WTC11 (cell line): ENCODE measurements around the gene BICDL1. TPM values are rescaled to one million over a fixed set of nuclear protein-coding genes. Genes with fewer than 3 reads are reported as not detected.
A peak's percentile ranks its signal among the peaks of the same experiment; 100 is the strongest.

Experiments used
- AR ChIP-seq: fragments of 250-450 bp; sonication (Bioruptor Pico); IDR thresholded peaks from 2 replicates; pipeline ENCODE4 v1.9.0; 2021; ENCODE audit warnings: mild to moderate bottlenecking
- ATF1 ChIP-seq: sonication (generic); formaldehyde crosslinking; IDR thresholded peaks from 2 replicates; pipeline ENCODE4 v1.8.1; 2023; ENCODE audit warnings: mild to moderate bottlenecking, moderate library complexity, missing genetic modification reagents
- ATF3 ChIP-seq: sonication (generic); formaldehyde crosslinking; conservative IDR thresholded peaks from 2 replicates; pipeline ENCODE4 v1.8.1; 2022; ENCODE audit warnings: mild to moderate bottlenecking, missing genetic modification reagents
- FOXP1 ChIP-seq: sonication (generic); formaldehyde crosslinking; IDR thresholded peaks from 2 replicates; pipeline ENCODE4 v1.8.0; 2022; ENCODE audit warnings: missing genetic modification reagents, mild to moderate bottlenecking, moderate library complexity, borderline replicate concordance
- GRHL2 ChIP-seq: fragments of 250-450 bp; sonication (Bioruptor Pico); IDR thresholded peaks from 2 replicates; pipeline ENCODE4 v1.8.0; 2022; ENCODE audit warnings: mild to moderate bottlenecking, moderate library complexity; ENCODE audit not compliant: insufficient replicate concordance, severe bottlenecking
- IRF1 ChIP-seq: sonication (generic); formaldehyde crosslinking; IDR thresholded peaks from 2 replicates; pipeline ENCODE4 v1.8.0; 2023; ENCODE audit warnings: missing genetic modification reagents
- NFE2L1 ChIP-seq: sonication (generic); formaldehyde crosslinking; IDR thresholded peaks from 2 replicates; pipeline ENCODE4 v1.8.1; 2023; ENCODE audit warnings: missing genetic modification reagents
- OVOL2 ChIP-seq: fragments of 250-450 bp; sonication (Bioruptor Pico); IDR thresholded peaks from 2 replicates; pipeline ENCODE4 v1.9.0; 2021; ENCODE audit warnings: mild to moderate bottlenecking, borderline replicate concordance
- PRDM15 ChIP-seq: sonication (generic); formaldehyde crosslinking; IDR thresholded peaks from 2 replicates; pipeline ENCODE4 v1.8.0; 2022; ENCODE audit warnings: missing genetic modification reagents
- PRRX2 ChIP-seq: fragments of 250-450 bp; sonication (Bioruptor Pico); IDR thresholded peaks from 2 replicates; pipeline ENCODE4 v1.8.0; 2021; ENCODE audit warnings: mild to moderate bottlenecking
- RORB ChIP-seq: fragments of 250-450 bp; sonication (Bioruptor Pico); IDR thresholded peaks from 2 replicates; pipeline ENCODE4 v1.9.0; 2021; ENCODE audit warnings: mild to moderate bottlenecking
- SP1 ChIP-seq: sonication (generic); formaldehyde crosslinking; conservative IDR thresholded peaks from 2 replicates; pipeline ENCODE4 v1.8.1; 2022; ENCODE audit warnings: missing genetic modification reagents
- TEAD1 ChIP-seq: sonication (generic); formaldehyde crosslinking; IDR thresholded peaks from 2 replicates; pipeline ENCODE4 v1.8.0; 2022; ENCODE audit warnings: mild to moderate bottlenecking, missing genetic modification reagents
- TEAD4 ChIP-seq: sonication (generic); formaldehyde crosslinking; IDR thresholded peaks from 2 replicates; pipeline ENCODE4 v1.8.0; 2022; ENCODE audit warnings: mild to moderate bottlenecking, missing genetic modification reagents
- ZNF263 ChIP-seq: sonication (generic); formaldehyde crosslinking; IDR thresholded peaks from 2 replicates; pipeline ENCODE4 v1.8.1; 2022; ENCODE audit warnings: low read depth, mild to moderate bottlenecking, moderate library complexity, missing genetic modification reagents
- total RNA-seq: library from RNA; stranded (reverse); gene quantifications from 3 replicates; pipeline ENCODE4 v1.2.3, GENCODE V29; 2021
- TF ChIP-seq, protein P1 (sequence below): fragments of 250-450 bp; sonication (Bioruptor Pico); IDR thresholded peaks from 2 replicates; pipeline ENCODE4 v1.9.0; 2021; ENCODE audit warnings: mild to moderate bottlenecking, borderline replicate concordance
- TF ChIP-seq, protein P2 (sequence below): sonication (generic); formaldehyde crosslinking; IDR thresholded peaks from 2 replicates; pipeline ENCODE4 v1.8.0; 2022; ENCODE audit warnings: mild to moderate bottlenecking, missing genetic modification reagents
- TF ChIP-seq, protein P3 (sequence below): sonication (generic); formaldehyde crosslinking; IDR thresholded peaks from 2 replicates; pipeline ENCODE4 v1.8.1; 2022; ENCODE audit warnings: low read depth, mild to moderate bottlenecking, moderate library complexity, missing genetic modification reagents, borderline replicate concordance
- TF ChIP-seq, protein P4 (sequence below): sonication (generic); formaldehyde crosslinking; IDR thresholded peaks from 2 replicates; pipeline ENCODE4 v1.8.1; 2023; ENCODE audit warnings: mild to moderate bottlenecking, missing genetic modification reagents
- TF ChIP-seq, protein P5 (sequence below): sonication (generic); formaldehyde crosslinking; IDR thresholded peaks from 2 replicates; pipeline ENCODE4 v1.8.0; 2022; ENCODE audit warnings: mild to moderate bottlenecking, missing genetic modification reagents

Gene BICDL1
- total RNA-seq, 1 experiment from 2014 or later: 23.1 TPM

DNA sequence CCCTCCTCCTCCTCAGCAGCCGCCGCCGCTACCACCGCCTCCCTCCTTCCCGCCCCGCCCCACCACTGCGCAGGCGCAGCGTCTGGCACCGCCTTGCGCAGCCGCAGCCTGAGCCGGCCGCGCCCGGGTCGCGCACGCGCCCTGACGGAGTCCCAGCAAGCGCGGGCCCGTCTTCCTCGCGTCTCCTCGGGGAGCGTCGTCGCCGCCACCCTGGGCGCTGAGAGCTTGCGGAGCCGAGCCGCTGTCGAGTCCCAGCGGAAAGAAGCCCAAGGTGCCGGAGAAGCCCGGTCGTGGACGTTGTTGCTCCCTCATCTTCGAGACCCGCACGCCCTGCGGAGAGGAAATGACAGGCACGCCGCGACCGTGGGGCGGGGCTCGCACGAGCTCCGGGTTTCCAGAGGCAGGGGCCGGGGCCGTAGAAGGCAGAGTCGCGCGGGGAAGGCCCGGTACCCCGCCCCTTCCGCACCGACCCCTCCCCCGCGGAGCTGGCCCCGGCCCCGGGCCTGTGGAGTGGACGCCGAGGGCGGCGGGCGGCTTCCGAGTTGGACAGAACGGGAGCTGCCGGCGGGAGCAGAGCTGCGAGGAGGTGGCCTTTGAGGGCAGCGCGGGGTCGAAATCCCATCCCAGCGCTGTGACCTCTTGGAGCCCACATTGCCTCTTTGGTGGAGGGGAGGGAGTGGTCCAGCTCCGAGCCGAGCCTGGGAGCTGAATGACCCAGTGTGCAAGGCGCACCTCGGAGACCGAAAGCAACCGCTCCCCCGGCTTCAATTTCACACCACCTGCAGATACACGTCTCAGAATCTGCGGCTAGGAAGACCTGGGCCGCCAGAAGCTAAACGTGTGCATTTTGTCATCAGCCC lies 128.0 kb downstream of the BICDL1 start (continued):
- TF ChIP-seq AR (CRISPR knock-in tag) (no peak), OVOL2 (CRISPR knock-in tag) (no peak), PRRX2 (CRISPR knock-in tag) (no peak), RORB (no peak), ATF1 (CRISPR knock-in tag) (no peak), TEAD1 (CRISPR knock-in tag) (peak; percentile 89), GRHL2 (no peak), IRF1 (CRISPR knock-in tag) (no peak), NFE2L1 (peak; percentile 88), ZNF263 (CRISPR knock-in tag) (no peak), FOXP1 (CRISPR knock-in tag) (peak; percentile 95), SP1 (no peak; the same call in none of the 2 replicates), ATF3 (no peak), TEAD4 (CRISPR knock-in tag) (no peak), PRDM15 (CRISPR knock-in tag) (no peak)
- TF ChIP-seq, protein P1, sequence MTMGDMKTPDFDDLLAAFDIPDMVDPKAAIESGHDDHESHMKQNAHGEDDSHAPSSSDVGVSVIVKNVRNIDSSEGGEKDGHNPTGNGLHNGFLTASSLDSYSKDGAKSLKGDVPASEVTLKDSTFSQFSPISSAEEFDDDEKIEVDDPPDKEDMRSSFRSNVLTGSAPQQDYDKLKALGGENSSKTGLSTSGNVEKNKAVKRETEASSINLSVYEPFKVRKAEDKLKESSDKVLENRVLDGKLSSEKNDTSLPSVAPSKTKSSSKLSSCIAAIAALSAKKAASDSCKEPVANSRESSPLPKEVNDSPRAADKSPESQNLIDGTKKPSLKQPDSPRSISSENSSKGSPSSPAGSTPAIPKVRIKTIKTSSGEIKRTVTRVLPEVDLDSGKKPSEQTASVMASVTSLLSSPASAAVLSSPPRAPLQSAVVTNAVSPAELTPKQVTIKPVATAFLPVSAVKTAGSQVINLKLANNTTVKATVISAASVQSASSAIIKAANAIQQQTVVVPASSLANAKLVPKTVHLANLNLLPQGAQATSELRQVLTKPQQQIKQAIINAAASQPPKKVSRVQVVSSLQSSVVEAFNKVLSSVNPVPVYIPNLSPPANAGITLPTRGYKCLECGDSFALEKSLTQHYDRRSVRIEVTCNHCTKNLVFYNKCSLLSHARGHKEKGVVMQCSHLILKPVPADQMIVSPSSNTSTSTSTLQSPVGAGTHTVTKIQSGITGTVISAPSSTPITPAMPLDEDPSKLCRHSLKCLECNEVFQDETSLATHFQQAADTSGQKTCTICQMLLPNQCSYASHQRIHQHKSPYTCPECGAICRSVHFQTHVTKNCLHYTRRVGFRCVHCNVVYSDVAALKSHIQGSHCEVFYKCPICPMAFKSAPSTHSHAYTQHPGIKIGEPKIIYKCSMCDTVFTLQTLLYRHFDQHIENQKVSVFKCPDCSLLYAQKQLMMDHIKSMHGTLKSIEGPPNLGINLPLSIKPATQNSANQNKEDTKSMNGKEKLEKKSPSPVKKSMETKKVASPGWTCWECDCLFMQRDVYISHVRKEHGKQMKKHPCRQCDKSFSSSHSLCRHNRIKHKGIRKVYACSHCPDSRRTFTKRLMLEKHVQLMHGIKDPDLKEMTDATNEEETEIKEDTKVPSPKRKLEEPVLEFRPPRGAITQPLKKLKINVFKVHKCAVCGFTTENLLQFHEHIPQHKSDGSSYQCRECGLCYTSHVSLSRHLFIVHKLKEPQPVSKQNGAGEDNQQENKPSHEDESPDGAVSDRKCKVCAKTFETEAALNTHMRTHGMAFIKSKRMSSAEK (CRISPR knock-in tag): no peak
- TF ChIP-seq, protein P2, sequence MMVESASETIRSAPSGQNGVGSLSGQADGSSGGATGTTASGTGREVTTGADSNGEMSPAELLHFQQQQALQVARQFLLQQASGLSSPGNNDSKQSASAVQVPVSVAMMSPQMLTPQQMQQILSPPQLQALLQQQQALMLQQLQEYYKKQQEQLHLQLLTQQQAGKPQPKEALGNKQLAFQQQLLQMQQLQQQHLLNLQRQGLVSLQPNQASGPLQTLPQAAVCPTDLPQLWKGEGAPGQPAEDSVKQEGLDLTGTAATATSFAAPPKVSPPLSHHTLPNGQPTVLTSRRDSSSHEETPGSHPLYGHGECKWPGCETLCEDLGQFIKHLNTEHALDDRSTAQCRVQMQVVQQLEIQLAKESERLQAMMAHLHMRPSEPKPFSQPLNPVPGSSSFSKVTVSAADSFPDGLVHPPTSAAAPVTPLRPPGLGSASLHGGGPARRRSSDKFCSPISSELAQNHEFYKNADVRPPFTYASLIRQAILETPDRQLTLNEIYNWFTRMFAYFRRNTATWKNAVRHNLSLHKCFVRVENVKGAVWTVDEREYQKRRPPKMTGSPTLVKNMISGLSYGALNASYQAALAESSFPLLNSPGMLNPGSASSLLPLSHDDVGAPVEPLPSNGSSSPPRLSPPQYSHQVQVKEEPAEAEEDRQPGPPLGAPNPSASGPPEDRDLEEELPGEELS: no peak; the same call in 1 of the 2 replicates
- TF ChIP-seq, protein P3, sequence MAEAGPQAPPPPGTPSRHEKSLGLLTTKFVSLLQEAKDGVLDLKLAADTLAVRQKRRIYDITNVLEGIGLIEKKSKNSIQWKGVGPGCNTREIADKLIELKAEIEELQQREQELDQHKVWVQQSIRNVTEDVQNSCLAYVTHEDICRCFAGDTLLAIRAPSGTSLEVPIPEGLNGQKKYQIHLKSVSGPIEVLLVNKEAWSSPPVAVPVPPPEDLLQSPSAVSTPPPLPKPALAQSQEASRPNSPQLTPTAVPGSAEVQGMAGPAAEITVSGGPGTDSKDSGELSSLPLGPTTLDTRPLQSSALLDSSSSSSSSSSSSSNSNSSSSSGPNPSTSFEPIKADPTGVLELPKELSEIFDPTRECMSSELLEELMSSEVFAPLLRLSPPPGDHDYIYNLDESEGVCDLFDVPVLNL (CRISPR knock-in tag): no peak
- TF ChIP-seq, protein P4, sequence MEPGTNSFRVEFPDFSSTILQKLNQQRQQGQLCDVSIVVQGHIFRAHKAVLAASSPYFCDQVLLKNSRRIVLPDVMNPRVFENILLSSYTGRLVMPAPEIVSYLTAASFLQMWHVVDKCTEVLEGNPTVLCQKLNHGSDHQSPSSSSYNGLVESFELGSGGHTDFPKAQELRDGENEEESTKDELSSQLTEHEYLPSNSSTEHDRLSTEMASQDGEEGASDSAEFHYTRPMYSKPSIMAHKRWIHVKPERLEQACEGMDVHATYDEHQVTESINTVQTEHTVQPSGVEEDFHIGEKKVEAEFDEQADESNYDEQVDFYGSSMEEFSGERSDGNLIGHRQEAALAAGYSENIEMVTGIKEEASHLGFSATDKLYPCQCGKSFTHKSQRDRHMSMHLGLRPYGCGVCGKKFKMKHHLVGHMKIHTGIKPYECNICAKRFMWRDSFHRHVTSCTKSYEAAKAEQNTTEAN (CRISPR knock-in tag): no peak
- TF ChIP-seq, protein P5, sequence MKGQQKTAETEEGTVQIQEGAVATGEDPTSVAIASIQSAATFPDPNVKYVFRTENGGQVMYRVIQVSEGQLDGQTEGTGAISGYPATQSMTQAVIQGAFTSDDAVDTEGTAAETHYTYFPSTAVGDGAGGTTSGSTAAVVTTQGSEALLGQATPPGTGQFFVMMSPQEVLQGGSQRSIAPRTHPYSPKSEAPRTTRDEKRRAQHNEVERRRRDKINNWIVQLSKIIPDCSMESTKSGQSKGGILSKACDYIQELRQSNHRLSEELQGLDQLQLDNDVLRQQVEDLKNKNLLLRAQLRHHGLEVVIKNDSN: no peak
